Right renal pelvis (tissue), 4 donors: ENCODE results near the gene IVD. TPM values are rescaled to one million over a fixed set of nuclear protein-coding genes. Genes with fewer than 3 reads are reported as not detected.
A peak's percentile ranks its signal among the peaks of the same experiment; 100 is the strongest.
"Not testable (repeated sequence)": the region's sequence is repeated elsewhere in the genome, so short reads cannot be mapped to it uniquely, and the experiment has no call there.

Experiments used
- DNase-seq, 4 donors: peaks; one replicate each; pipeline ENCODE4 v3.0.0-alpha.2; 2013; ENCODE audit warnings: low read depth in 4 of 4, low spot score in 3 of 4, missing footprints in 1 of 4
- polyA plus RNA-seq, 4 donors: library from polyadenylated mRNA; unstranded; fragments of 120-200 nt; gene quantifications; one replicate each; pipeline ENCODE4 v1.2.1, GENCODE V29; 2013; ENCODE audit not compliant: insufficient read length in 4 of 4

IVD gene
- polyA plus RNA-seq, 4 donors: 63.3 to 79.3 (median 72.3) TPM

DNA sequence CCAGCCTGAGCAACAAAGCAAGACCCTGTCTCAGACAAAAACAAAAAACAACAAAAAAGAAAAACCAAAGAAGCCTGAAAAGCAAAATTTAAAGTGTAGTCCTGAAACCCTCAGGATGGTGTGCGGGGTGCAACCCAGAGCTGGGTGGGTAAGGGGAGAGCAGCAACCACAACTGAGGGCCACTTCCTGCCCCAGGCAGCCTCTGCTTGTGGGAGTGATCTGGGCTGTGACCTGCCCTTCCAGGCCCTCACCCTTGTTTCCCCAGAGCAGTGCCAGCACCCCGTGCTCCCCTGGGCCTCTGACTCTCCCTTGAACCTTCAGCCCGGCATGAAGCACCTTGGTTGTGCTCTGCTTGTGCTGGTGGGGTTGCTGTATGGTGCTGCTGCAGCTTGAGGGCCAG is 48.3 kb downstream of the IVD start:
- DNase-seq: not testable (repeated sequence)

DNA sequence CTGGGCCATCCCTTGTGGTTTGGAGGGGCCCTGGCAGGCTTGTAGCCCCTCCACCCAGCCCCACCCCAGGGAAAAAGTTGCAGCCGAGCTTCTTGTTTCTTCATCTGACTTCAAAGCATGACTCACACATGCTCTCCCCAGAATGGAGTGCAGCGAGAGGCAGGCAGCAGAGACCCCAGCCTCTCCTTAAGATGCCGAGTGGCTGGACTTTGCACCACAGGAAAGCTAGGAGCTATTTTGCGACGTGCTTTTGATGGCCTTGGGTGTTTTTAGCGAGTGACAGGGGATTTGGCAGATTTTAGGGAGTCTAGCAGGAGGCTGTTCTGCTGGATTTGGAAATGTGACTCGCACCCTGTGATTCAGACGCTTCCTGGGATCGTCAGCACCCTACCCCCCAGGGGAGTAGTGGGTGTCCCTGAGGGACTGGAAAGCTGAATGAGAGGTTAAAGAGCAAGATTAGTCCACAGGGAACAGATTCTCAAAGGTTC is 49.4 kb downstream of the IVD start:
- no peak for DNase-seq

DNA sequence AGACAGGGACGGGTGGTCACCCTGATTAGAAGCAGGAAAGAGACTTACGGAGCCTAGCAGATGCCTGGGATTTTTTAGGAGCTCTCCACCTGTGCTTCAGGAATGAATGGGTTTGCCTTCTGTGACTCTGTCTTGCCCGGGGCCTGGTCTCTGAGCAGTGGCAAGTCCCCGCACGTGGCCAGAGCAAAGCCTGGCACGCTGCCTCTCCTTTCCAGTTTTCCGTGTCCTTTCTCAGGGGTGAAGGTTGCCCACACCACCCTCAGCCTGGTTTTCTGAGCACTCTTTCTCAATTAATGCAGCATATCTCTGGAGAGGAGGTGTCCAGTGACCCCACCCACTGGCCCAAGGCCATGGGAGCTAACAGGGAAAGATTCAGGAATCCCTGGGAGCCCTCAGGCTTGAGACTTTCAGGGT is 50.7 kb downstream of the IVD start:
- no peak for DNase-seq

DNA sequence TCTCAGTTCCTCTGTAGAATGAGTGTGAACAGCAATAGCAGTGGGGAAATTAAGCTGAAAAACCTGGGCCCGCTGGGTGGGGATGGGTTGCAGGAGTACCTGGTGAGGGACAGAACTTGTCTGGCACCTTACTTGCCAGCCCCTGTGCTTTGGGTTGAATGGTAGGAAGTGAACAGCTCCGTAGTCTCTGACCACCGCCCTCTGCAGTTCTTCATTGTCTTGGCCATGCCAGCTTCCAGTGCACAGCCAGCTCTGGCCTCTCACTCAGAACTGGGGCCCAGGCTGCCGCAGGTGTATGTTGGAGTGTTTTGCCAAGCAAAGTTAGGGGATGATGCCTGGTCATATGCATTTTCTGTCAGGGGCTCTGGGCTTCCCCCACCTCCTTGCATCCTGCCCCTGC is 51.1 kb downstream of the IVD start:
- DNase-seq: no peak

DNA sequence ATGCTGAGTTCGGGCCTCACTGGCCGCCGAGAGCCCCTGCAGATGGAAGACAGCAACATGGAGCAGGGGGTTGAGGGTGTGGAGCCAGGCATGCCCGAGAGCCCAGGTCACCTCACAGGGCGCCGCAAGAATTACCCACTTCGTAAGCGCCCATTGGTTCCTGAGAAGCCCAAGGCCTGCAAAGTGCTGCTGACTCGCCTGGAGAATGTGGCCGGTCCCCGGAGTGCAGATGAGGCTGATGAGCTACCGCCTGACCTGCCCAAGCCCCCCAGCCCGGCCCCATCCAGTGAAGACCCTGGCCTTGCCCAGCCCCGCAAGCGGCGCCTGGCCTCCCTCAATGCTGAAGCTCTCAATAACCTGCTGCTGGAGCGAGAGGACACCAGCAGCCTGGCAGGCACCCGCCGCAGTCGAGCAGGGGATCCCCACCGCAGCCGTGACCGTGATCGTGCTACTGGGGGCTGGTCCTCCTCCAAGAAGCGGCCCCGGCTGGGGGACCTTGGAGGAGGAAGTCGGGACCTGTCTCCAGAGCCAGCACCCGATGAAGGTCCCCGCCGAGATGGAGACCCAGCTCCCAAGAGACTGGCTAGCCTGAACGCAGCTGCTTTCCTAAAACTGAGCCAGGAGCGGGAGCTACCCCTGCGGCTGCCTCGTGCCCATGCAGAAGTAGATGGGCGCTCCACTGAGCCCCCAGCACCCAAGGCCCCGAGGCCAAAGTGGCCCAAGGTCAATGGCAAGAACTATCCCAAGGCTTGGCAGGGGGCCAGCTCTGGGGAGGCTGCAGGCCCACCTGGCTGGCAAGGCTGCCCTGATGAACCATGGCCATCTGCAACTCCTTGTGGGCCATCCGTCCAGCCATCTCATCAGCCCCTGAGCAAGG is 53.1 kb downstream of the IVD start:
- DNase-seq: no peak

DNA sequence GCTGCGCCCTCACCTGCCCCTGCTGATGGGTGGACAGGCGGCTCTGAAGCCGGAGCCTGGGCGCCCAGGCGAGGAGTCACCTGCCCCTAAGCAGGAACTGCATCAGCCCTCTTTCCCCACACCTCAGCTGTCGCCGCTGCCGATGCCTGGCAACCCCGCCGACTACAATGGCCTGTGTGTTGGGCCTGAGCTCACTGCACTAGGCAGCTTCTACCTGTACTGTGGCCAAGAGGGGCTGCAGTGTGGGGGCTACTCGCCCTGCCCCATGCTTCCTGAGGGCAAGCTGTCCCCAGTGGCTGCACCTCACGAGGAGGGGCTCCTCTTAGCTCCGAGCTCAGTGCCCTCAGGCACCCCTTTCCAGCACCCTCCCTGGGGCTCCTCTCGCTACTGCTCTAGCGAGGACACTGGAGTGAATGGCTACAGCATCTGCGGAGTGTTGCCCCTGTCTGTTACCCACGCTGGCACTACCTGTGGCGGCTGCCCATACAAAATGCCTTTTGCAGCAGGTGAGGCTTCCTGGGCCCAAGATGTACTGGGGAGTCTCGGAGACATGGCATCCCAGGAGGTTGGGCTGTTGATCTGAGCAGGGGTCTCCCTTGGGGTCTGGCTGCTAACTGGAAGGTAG is 53.9 kb downstream of the IVD start:
- no peak for DNase-seq

DNA sequence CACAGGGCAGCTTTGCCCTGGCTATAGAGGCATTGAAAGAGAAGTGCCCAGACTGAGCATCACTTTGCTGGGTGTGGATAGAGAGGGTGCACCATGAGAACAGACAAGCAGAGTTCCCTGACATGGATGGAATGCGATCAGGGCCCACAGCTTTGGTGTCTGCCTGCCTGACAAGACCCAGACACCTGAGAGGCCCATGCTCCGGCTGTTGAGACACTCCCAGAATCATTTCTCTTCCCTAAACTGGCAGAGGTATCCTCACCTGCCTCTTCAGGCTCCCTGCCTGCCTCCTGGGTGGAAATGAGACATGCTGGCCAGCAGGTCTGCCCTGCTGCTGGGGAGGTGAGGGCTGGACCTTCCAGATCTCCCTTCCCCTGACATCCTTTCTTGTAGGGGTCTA is 54.8 kb downstream of the IVD start:
- no peak for DNase-seq

DNA sequence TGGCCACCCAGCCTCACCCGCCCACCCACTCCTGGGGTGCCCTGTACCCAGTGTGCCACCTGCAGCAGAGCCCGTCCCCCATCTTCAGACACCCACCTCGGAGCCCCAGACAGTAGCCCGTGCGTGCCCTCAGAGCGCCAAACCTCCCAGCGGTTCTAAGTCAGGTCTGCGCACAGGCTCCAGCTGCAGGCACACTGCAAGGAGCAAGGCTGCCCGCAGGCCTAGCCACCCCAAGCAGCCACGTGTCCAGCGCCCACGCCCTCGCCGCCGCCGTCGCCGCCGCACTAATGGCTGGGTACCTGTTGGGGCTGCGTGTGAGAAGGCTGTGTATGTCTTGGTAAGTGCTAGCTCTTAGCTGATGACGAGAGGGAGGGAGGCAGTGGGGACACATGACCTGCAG is 56.4 kb downstream of the IVD start:
- no peak for DNase-seq

DNA sequence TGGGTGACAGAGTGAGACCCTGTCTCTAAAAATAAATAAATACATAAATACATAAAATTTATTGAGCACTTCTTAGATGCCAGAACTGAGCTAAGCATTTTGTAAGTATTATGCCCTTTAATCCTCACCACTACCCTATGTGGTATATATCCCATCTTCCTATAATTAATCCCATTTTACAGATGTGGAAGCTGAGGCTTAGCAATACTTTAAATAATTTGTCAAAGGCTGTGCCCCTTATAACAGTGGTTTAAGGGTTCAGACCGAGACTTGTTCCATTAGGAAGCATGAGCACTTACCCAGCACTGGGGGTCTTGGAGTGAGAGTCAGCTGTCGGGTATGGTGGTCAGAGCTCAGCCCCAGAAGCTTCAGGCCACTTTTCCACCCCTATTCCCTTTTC is 57.7 kb downstream of the IVD start:
- DNase-seq: no peak

DNA sequence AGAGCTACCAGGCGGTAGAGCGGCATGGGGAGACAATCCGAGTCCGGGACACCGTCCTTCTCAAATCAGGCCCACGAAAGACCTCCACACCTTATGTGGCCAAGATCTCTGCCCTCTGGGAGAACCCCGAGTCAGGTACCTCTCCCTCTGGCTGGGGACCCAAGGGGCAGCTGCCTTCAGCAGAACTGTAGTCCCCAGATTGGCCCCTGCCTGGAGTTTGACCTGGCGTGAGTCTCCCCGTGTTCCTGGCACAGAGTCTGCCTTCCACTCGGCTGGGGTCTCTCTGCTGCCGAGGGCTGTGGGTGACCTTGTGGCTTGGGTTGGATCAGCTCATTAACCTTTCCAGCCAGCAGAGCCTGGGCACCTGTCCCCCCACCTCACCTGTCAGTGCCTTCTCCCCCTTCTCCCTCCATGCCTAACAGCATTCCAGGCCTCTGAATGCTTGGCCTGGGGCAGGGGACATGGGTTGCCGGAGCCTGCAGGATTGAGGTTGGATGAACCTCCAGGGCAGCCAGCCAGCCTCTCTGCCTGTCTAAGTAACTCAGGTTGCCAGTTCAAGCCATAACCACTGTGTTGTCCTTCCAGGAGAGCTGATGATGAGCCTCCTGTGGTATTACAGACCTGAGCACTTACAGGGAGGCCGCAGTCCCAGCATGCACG is 58.4 kb downstream of the IVD start:
- no peak for DNase-seq

DNA sequence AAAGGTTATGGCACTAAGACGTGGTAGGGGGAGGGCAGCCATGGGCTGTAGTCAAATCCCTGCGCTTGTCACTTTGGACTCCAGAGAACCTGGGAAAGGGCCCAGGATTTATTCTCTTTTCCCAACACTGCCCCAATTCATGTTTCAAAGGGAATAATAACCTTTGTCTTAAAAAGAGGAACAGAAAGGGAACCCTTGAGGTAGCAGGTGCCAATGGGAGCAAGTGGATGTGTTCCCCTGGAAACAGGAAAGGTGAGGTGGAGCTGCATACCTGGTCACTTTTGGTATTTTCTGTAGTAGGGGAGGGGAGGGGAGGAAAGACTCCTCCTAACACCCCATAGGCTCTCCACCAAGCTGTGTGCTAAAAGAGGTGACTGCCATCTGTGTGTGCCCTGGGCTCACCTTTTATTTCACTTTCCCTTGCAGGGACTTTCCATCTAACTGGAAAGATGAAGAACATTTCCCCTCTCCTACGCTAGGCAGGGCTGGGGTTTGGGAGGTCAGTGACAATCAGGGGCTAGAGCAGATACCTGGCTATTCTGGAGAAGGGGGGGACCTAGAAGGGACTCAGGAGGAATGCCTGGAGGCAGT is 59.1 kb downstream of the IVD start:
- no peak for DNase-seq

DNA sequence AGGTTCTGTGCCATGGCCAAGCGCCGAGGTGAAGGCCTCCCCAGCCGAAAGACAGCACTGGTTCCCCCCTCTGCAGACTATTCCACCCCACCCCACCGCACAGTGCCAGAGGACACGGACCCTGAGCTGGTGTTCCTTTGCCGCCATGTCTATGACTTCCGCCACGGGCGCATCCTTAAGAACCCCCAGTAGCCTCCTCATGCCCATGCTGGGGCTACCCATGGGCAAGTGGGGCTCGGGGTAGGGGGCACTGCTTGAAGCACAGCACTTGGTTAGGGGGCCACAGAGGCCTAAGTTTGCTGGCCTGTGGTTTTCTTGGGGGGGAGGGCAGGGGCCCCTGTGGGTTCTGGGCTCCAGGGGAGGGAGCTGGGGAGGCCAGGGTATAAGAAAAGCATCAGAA is 60.3 kb downstream of the IVD start:
- no peak for DNase-seq

DNA sequence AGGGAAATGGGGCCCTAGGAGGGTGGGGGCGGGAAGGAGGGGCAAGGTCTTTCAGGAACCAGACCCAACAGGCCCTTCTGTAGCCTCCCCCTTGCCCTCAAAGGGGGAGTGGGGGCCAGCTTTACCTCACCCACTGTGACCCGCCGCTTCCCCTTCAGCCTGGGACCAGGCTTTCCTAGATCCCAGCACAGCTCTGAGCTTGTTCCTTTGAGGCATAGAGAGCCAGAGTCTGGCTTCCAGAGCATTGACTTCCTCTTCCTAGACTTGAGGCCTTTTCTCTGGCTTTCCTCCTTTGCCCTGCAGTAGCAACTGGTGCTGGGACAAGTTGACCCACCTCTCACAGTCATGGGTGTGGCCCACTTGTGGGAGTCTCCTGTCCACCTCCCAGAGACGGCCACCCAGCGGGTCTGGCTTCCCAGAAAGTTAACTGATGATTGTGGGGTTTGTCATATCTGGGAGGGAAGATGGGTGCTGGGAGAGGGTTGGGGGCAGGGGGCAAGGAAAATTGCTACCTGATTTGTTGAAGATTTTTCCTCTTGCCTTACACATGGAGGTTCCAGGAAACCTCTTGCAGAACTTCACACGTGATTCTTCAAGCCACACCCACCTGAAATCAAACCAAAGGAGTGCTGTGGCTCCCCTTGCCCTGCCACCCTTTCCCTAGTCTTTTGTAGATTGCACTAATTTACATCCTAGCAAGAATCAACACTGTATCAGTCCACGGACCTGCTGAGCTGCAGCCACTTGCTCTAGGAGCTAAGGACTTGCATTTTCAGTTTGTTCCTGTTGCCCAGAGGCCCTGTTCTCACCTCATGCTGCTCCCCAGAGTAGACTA is 61.0 kb downstream of the IVD start:
- DNase-seq: no peak

DNA sequence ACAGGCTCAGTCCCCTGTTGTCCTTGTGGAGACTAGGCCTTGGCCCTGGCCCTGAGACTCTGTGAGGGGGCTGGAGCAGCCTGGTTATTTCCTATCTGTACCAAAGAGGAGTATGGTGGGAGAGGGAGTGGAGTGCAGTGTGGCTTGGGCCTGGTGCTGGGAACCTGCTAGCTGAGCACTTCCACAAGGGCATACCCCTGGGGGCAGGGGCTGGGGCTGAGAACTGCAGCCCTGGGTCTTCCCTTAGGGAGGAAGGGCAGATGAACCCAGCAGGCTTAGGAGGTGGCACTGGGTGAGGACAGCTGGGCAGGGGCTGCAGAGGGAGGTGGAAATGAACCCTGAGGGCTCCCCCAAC is 61.6 kb downstream of the IVD start:
- no peak for DNase-seq

DNA sequence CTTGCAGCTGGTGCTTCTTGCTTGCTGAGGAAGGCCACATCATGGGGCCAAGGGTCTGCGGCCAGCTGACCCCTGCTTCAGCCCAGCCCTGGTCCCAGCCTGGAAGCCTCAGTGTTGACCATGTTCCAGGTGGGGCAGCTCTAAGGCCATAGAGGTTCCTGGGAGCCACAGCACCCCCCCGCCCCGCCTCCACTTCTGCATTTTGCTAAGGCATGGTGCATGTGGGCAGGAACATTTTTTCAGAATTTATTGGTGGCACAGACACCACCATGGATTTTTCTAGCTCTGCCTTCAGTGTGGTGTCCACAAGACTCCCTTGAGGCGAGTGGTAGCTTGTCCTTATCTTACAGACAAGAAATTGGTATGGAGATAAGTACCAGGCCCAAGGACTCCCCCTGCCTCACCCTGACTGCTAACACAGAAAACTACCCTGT is 63.3 kb downstream of the IVD start:
- DNase-seq: no peak

DNA sequence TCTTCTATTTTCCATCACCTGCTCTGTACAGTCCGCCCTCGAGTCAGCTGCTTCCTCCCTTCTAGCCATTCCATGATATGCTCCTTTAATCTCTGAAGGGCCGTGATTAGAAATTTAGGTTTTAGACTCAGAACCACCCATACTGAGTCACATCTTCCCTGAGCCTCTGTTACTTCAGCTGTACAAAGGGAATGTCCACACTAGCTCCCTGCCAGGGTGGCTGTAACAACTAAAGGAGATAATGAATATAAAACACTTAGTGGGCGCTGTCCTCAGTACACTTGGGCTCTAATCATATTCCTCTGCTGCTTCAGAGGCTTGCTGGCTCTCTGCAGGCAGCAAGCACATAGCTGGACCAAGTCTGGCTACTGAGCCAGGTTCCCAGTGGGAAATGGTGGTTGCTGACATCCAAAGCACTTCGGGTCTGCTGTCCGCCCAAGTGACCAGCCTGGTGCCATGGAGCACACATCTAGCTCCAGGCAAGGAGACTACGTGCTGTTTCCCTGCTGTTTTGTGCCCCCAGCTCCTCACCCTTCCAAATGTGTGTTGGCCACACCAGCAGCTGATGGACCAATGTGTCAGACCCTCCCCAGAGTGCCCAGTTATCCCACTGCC is 64.3 kb downstream of the IVD start:
- no peak for DNase-seq

DNA sequence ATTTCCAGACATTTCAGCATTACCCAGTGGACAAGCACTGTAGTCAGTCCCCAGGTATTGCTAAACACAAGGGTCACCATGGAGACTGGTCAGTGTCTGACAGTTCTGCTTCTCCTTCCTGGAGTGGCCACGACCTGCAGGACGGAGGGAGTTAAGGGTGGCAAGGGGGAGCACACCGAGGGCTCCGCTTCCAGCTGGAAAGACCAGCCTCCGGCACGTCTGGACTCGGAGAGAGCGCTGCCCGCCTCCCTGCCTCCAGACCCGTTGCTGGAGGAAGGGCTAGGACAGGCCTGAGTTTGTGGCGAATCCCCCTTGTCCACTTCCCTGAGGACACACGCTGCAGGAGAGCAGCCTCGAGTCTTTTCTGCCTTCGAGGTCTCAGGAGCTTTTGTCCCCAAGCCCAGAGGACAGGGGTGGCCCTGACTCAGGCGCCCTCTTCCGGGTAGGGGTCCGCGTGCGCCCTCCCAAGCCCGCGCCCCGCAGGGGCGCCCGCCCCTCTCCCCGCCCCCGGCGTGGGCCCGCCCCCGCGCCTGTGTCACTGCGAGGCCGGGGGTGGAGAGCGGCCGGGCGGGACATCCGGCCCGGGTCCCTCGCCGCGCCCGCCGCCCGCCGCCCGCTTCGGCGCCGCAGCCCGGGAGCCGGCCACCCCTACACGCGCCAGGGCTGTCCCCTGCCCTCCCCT is 65.0 kb downstream of the IVD start, which contains the start of gene CHST14:
CHST14 (plus strand) TSS at position 562 of the 682 bp plus-strand sequence. CDS start 230 bp downstream, outside the sequence.
- DNase-seq: peak; percentile 61 to 70 (median 65)
